Retinal pigment epithelial cell (primary cell): ENCODE data around the gene SULT2B1.

ENCODE experiments used
- DNase-seq: peaks from one replicate; pipeline ENCODE4 v3.0.0-alpha.2; 2010; ENCODE audit warnings: low read depth
- H3K4me3 ChIP-seq: 2 replicates; pipeline ENCODE4 v1.5.1; 2011; ENCODE audit warnings: mild to moderate bottlenecking, low read length, control low read depth, moderate library complexity
- TF ChIP-seq, protein P1 (sequence below): conservative IDR thresholded peaks from 2 replicates; pipeline ENCODE4 v1.5.1; 2011; ENCODE audit warnings: low read depth, low read length, control low read depth, inconsistent platforms

The SULT2B1 gene

DNA sequence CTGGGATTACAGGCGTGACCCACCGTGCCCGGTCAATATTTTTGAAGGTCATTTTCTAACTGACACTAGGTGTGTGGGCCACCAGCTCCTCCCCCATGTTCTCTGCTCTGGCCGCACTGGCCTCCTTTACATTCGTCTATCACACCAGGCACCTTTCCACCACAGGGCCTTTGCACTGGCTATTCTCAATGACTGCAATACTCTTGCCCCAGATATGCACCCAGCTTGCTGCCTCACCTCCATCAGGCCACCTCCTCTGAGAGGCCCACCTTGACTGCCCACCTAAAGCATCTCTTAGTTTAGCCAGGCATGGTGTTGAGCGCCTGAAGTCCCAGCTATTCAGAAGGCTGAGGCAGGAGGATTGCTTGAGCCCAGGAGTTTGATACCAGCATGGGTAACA lies 10.2 kb upstream of the SULT2B1 start:
- H3K4me3 ChIP-seq, result no peak overlapping the region
- TF ChIP-seq, protein P1, sequence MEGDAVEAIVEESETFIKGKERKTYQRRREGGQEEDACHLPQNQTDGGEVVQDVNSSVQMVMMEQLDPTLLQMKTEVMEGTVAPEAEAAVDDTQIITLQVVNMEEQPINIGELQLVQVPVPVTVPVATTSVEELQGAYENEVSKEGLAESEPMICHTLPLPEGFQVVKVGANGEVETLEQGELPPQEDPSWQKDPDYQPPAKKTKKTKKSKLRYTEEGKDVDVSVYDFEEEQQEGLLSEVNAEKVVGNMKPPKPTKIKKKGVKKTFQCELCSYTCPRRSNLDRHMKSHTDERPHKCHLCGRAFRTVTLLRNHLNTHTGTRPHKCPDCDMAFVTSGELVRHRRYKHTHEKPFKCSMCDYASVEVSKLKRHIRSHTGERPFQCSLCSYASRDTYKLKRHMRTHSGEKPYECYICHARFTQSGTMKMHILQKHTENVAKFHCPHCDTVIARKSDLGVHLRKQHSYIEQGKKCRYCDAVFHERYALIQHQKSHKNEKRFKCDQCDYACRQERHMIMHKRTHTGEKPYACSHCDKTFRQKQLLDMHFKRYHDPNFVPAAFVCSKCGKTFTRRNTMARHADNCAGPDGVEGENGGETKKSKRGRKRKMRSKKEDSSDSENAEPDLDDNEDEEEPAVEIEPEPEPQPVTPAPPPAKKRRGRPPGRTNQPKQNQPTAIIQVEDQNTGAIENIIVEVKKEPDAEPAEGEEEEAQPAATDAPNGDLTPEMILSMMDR, result no peak
- DNase-seq, result no peak

DNA sequence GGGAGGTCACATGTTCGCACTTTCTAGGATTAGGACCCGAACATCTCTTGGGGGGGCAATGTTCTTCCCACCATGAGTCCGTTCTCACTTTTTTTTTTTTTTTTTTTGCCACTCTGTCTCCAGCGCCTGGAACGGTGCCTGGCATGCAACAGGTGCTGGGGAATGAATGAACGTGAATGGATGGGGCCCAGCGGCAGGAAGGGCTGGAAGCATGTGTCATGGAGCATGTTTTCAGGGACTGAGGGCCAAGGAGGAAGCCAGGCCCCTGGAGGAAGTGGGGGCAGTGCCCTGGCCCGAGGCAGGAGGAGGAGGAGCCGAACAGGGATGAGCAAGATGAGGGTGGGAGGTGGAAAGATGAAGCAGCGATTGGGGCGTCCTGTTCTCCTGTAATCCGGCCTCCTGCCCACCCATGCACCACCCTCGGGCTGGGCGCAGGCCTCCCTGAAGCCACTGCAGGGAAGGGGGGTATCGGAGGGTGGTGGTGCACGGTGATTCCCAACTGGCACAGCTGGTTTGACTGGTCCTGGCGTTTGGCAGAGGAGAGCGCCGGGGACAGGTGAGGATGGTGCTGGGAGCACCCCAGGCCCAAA lies 8.8 kb upstream of the SULT2B1 start:
- TF ChIP-seq, protein P1, result no peak
- H3K4me3 ChIP-seq, result no peak overlapping the region
- DNase-seq, result no peak

DNA sequence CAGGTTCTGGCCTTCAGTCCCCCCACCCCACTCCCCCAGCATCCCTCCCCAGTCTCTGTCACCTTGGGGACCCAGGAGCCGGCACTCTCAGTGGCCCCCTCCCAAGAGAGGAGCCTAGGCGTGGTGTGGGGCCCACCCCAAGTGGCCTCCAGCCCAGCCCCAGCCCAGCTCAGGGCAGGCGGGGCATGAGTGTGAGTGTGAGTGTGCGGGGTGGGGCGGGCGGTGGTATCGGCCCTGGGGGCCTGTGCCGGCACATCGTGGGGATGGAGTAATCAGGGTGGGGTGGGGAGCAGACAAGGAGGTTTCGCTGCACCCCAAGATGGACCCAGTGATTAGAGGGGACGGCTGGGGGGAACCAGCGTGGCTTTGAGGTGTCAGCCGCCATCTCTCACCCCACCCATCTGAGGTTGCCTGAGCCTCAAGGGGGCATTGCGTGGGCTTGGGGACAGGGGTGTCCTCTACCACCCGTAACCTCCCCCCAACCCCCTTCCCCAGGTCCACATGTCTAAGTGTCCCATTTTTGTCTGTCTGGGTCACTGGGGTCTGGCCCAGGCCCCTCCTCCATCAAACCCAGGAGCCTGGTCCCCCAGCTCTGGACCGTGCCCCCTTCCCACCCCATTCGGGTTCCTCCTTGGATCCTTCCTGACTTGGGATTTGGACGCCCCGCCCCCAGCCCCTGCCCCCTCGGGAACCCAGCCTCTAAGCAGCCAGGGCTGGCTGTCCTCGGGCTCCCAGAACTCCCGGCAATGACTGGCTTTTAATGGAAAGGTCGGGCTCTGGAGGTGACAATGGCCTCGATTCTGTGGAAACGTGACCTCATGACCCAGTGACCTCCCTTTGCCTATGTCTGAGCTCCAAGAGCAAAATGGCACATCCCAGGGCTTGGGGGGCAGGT lies 6.9 kb upstream of the SULT2B1 start:
- no peak for DNase-seq
- TF ChIP-seq, protein P1, result no peak
- no peak overlapping the region for H3K4me3 ChIP-seq

DNA sequence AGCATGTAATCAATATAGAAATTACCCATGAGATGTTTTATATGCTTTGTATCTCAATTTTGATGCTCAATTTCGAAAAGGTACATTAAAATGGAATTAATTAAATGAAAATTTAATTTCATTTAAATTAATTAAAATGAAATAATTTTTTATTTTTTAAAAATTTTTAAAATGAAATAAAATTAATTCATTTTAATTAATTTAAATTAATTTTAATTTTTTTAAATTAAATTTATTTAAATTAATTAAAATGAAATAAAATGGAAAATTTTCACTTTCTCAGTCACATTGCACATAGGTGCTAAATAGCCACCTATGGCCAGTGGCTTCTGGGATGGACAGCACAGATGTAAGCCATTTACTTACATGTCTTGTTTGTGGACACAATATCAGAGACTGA lies 4.2 kb upstream of the SULT2B1 start:
- TF ChIP-seq, protein P1, result no peak
- DNase-seq, result no peak
- no peak overlapping the region for H3K4me3 ChIP-seq

DNA sequence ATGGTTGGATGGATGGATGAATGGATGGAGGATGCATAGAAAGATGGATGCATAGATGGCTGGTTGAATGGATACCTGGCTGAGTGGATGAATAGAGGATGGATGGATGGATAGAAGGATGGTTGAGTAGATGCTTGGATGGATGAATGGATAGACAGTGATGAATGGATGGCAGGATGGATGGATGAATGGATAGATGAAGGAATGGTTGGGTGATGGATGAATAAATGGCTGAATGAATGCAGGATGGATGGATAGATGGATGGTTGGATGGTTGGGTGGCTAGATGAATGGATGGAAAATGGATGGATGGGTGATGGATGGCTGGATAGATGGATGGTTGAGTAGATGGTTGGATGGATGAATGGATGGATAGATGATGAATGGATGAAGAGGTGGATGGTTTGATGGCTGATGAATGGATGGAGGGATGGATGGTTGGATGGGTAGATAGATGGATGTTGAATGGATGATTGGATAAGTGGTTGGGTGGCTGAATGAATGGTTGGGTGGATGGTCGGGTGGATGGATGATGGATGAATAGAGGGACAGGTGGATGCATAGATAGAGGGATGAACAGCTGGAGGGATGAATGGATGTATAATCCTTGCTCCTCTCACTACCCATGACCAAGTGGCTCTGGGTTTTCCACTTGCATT lies 3.6 kb upstream of the SULT2B1 start:
- DNase-seq, result no peak
- H3K4me3 ChIP-seq, result no peak overlapping the region
- TF ChIP-seq, protein P1, result no peak

DNA sequence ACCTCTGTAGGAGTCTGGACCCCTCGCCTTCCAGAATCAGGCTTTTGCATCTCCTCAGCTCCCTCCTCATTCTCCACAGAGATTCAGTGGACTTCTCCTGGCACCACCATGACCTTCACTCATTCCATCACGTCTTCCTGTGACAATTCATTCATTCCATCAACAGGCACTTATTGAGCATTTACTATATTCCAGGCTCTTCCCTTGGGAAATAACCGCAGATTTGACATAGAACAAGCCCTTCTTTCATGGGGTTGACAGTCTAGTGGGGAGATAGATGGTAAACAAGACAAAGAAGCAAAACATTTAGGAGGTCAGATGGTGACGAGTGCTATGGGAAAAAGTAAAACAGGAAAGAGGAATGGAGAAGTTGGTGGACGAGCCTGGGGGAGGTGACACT lies 2.6 kb upstream of the SULT2B1 start:
- no peak overlapping the region for H3K4me3 ChIP-seq
- no peak for DNase-seq
- TF ChIP-seq, protein P1, result no peak
